Nephron progenitor cell (in vitro differentiated cells): ENCODE results near the gene CFAP65.

Source experiments
- DNase-seq: peaks from one replicate; pipeline ENCODE4 v3.0.0; 2021
- H3K27ac Mint-ChIP-seq: 2 replicates; pipeline ENCODE4 v1.8.0; 2021; ENCODE audit warnings: mild to moderate bottlenecking, moderate library complexity, mixed read lengths
- H3K27me3 Mint-ChIP-seq: 2 replicates; pipeline ENCODE4 v1.8.0; 2021; ENCODE audit warnings: mild to moderate bottlenecking, low read depth, mixed read lengths; ENCODE audit not compliant: poor library complexity
- H3K36me3 Mint-ChIP-seq: 2 replicates; pipeline ENCODE4 v1.8.0; 2021; ENCODE audit warnings: low read depth, mixed read lengths
- H3K4me1 Mint-ChIP-seq: 2 replicates; pipeline ENCODE4 v1.8.0; 2021; ENCODE audit warnings: mixed read lengths
- H3K4me3 Mint-ChIP-seq: 2 replicates; pipeline ENCODE4 v1.8.0; 2021; ENCODE audit warnings: mild to moderate bottlenecking, moderate library complexity, mixed read lengths
- H3K9me3 Mint-ChIP-seq: 2 replicates; pipeline ENCODE4 v1.8.0; 2021; ENCODE audit warnings: mild to moderate bottlenecking, moderate library complexity, mixed read lengths
- TF ChIP-seq, protein P1 (sequence below): fragments of 200-600 bp; sonication (generic); IDR thresholded peaks from 2 replicates; pipeline ENCODE4 v1.5.0; 2021; ENCODE audit warnings: antibody characterized with exemption

CFAP65 gene

DNA sequence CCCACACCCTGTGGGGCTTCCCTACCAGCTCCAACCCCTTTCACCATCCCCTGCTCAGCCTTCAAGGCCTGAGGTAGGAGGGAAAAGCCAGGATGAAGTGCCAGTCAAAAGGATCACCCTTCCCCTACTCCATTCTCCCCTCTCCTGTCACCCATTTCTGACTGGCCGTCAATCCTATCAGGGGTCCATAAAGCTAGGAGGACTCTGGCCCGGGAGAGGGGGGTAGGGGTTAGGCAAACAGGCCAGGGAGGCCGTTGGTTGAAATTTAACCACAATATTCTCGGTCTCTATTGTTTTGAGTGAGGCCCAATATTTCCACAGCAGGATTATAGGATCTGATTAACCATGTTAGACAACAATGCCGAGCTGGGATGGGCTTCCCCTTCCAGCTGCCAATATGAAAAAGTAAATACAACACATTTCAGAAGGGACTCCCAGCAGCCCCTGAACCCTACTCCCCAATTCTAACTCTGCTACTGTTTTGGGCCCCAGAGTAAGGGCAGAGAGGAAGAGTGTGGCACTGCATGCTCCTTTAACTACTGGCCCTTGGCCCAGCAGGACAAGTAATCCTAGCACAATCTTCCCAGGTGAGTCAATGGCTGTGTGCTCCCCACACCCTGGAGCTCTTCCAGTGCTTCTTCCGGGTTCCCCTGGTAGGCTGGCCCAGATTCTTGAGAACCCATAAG, 30.0 kb upstream of the CFAP65 start:
- peaks cover 7% of the 10 kb centered on the region for H3K4me1 Mint-ChIP-seq
- DNase-seq = no peak
- TF ChIP-seq, protein P1, sequence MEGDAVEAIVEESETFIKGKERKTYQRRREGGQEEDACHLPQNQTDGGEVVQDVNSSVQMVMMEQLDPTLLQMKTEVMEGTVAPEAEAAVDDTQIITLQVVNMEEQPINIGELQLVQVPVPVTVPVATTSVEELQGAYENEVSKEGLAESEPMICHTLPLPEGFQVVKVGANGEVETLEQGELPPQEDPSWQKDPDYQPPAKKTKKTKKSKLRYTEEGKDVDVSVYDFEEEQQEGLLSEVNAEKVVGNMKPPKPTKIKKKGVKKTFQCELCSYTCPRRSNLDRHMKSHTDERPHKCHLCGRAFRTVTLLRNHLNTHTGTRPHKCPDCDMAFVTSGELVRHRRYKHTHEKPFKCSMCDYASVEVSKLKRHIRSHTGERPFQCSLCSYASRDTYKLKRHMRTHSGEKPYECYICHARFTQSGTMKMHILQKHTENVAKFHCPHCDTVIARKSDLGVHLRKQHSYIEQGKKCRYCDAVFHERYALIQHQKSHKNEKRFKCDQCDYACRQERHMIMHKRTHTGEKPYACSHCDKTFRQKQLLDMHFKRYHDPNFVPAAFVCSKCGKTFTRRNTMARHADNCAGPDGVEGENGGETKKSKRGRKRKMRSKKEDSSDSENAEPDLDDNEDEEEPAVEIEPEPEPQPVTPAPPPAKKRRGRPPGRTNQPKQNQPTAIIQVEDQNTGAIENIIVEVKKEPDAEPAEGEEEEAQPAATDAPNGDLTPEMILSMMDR = no peak
- H3K36me3 Mint-ChIP-seq = peaks cover 13% of the 10 kb centered on the region
- peaks cover 24% of the 10 kb centered on the region for H3K27me3 Mint-ChIP-seq
- no peak overlapping the region for H3K27ac Mint-ChIP-seq
- no peak overlapping the region for H3K4me3 Mint-ChIP-seq
- no peaks in the 10 kb centered on the region for H3K9me3 Mint-ChIP-seq

DNA sequence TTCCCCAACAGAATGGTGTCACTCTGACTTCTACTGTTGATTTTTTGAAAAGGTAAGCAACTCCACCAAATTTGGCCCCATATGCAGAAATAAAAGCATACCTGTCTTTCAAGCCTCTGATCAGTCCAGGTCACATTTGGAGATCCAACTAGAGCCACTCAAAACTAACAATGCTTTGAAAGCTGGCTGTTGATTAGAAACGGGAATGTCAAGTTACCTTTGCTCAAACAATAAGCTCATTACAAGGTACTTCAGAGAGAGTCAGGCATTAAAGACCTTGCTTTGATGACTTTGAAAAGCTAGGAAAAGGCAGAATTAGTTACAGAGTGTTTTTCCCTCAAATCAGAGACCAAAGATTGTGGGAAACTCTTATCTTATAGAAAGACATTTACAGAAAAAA, 24.2 kb upstream of the CFAP65 start:
- no peak overlapping the region for H3K4me3 Mint-ChIP-seq
- H3K36me3 Mint-ChIP-seq = no peaks in the 10 kb centered on the region
- no peaks in the 10 kb centered on the region for H3K9me3 Mint-ChIP-seq
- no peak overlapping the region for H3K27ac Mint-ChIP-seq
- peaks cover 69% of the 10 kb centered on the region for H3K27me3 Mint-ChIP-seq
- H3K4me1 Mint-ChIP-seq = no peaks in the 10 kb centered on the region
- DNase-seq = no peak
- TF ChIP-seq, protein P1 = no peak

DNA sequence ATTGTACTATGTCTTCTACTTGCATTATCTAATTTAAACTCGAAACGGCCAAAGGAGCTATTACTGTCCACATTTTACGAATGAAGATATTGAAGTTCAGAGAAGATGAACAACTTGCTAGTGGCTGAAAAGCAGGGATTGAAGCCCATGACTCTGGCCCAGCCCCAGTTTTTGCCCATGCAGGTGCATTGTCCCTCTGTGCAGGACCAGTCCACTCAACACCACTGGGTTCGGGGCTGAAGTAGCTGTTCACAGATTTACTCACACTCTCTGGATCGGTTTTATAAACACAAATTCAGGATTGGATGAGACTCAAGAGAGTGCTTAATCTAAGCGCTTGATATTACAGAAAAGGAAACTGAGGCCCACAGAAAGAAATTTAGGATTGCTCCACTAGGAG, 20.8 kb upstream of the CFAP65 start:
- DNase-seq = no peak
- peaks cover 92% of the 10 kb centered on the region for H3K27me3 Mint-ChIP-seq
- TF ChIP-seq, protein P1 = no peak
- no peaks in the 10 kb centered on the region for H3K9me3 Mint-ChIP-seq
- no peaks in the 10 kb centered on the region for H3K36me3 Mint-ChIP-seq
- H3K27ac Mint-ChIP-seq = no peak overlapping the region
- no peak overlapping the region for H3K4me3 Mint-ChIP-seq
- H3K4me1 Mint-ChIP-seq = no peaks in the 10 kb centered on the region

DNA sequence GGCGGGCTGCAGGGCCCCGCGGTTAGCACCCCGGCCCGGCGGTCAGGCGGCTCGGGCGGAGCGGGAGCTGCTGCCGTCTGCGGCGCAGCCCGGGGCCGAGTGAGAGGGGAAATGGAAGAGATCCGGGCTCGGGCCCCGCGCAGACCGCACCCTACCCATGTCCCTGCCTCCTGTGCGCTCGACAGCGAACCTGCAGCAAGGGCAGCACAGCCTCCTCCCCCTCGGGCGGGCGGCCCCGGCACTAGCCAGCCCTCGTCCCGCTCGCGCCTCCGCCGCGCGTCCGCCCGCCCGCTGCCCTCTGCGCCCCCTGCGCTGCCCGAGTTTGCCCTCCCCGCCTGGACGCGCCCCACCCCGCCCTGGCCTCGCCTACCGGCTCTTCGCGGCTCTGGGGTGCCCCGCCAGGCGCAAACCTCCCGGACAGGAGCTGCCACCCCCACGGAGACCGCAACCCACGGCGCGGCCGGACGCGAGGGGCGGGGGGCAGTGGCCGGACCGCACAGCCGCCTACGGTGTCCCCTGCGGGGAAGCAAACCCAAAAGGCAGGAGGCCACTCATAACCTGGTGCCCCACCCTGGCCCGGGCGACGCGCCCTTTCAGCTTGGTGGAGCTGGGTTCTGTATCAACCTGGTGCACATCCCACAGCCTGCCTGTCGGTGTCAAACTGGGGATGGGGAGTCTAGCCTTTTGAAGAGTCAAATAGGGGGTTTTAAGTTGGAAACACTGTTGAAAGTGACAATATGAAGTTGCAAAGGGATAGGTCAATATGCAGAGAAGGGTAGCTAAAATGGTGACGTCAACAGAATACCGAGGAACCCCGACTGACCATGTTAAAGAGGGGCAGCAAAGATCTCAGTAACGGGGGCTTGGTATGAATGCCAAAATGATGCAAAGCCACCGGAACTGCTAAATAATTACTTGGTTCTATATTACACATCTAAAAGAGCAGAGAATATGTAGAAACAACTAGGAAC, 19.8 kb upstream of the CFAP65 start, which contains the start of gene IHH:
Gene IHH, minus strand, starts transcription at position 101 of the 971 bp plus-strand sequence. CDS start 454 bp downstream, outside the sequence.
- no peaks in the 10 kb centered on the region for H3K36me3 Mint-ChIP-seq
- DNase-seq = peak; percentile 53

DNA sequence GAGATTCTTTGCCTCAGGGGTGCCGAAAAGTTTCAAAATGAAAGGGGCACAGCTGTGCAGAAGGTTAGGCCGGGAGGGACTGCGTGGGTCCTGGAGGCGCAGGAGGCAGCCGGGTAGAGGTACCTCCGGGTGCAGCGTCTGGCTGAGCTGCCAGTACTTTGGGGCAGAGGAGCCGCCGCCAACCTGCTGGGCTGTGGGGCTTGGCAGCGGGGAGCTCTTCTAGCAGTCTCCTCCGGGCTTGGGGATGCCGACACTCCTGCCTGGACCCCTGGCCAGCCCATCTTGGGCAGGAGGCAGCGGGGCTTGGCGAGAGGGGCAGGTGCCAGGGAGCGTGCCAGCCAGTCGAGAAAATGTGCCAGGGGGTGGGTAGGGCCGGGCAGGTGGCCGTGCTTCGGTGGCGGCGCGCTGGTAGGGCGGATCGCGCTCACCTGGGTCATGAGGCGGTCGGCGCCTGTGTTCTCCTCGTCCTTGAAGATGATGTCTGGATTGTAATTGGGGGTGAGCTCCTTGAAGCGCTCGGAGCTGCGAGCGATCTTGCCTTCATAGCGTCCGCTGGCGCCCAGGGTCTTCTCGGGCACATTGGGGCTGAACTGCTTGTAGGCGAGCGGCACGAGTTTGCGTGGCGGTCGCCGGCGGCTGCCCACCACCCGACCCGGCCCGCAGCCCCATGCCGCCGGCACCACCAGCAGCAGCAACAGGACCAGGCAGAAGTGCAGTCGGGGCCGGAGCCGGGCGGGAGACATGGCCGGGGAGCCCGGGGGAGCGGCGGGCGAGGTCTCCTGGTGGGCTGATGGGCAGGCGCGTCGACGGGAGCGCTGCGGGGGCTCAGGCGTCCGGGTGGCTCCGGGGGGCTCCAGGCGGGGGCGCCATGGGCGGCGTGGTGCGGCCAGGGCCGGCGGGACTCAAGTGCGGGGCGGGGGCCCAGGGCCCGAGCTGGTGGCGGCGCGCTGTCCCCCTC, 18.7 kb upstream of the CFAP65 start:
- Mint-ChIP-seq H3K36me3 (no peaks in the 10 kb centered on the region), H3K9me3 (no peaks in the 10 kb centered on the region), H3K4me3 (no peak overlapping the region), H3K4me1 (no peaks in the 10 kb centered on the region), H3K27me3 (peaks cover 93% of the 10 kb centered on the region), H3K27ac (no peak overlapping the region)
- TF ChIP-seq, protein P1 = no peak
- DNase-seq = peak; percentile 48

More for the DNA sequence above, 19.8 kb upstream of the CFAP65 start, which contains the start of gene IHH:
- Mint-ChIP-seq H3K27me3 (peaks cover 93% of the 10 kb centered on the region), H3K4me1 (no peaks in the 10 kb centered on the region), H3K4me3 (peak within 1 kb of the TSS; percentile 29), H3K27ac (no peak within 1 kb of the TSS), H3K9me3 (no peaks in the 10 kb centered on the region)
- TF ChIP-seq, protein P1 = no peak
